HL-60 (cell line): Measurements from ENCODE around the gene PAPOLA.

Source experiments
- CTCF ChIP-seq: IDR thresholded peaks from one replicate; pipeline ENCODE4 v1.5.1; 2011; ENCODE audit warnings: low read length, control low read depth, inconsistent platforms; ENCODE audit not compliant: insufficient read depth
- GABPA ChIP-seq: IDR thresholded peaks from 2 replicates; pipeline ENCODE4 v1.6.1; 2012; ENCODE audit warnings: low read depth

- no peak for TF ChIP-seq CTCF
- no peak for TF ChIP-seq GABPA
Measured at GRCh38 chr14:96578619-96579018, 76.4 kb downstream of the PAPOLA start.
